ENCODE measurements around the gene CCDC159. TPM values are rescaled to one million over a fixed set of nuclear protein-coding genes. Genes with fewer than 3 reads are reported as not detected.

Gene CCDC159
- total and polyA plus RNA-seq, 2 of the 13 experiments (the other 11 are each of a cell fraction or from before 2014, with no cell fraction given): 1.7 to 6.3 TPM

- peak; percentile 25; the same call in 1 of the 2 replicates for TF ChIP-seq ZNF782 (CRISPR knock-in tag; IDR thresholded peaks at IDR 0.05; ENCODE audit: borderline replicate concordance)
- TF ChIP-seq SMAD3 (CRISPR knock-in tag; IDR thresholded peaks at IDR 0.05): no peak
- TF ChIP-seq E2F1 (CRISPR knock-in tag; IDR thresholded peaks at IDR 0.05): no peak
- TF ChIP-seq GTF2F1 (IDR thresholded peaks at IDR 0.05; ENCODE audit: low read length): no peak
- no peak for TF ChIP-seq MXD4 (CRISPR knock-in tag; IDR thresholded peaks at IDR 0.05)
- TF ChIP-seq YEATS2 (CRISPR knock-in tag; IDR thresholded peaks at IDR 0.05; ENCODE audit: borderline replicate concordance): peak; percentile 19; the same call in 1 of the 2 replicates
- TF ChIP-seq SALL1 (CRISPR knock-in tag; IDR thresholded peaks at IDR 0.05): peak; percentile 53
- no peak for TF ChIP-seq NCOA1 (CRISPR knock-in tag; IDR thresholded peaks at IDR 0.05)
- TF ChIP-seq PBX3 (CRISPR knock-in tag; IDR thresholded peaks at IDR 0.05; ENCODE audit: borderline replicate concordance): 0 out of 2 replicates have a peak, but pooled peaks have one; percentile 16
- no peak for TF ChIP-seq ATF3 (CRISPR knock-in tag; IDR thresholded peaks at IDR 0.05)
- no peak for TF ChIP-seq ZNF543 (CRISPR knock-in tag; IDR thresholded peaks at IDR 0.05)
- TF ChIP-seq THAP11 (CRISPR knock-in tag; IDR thresholded peaks at IDR 0.05): no peak
- 0 out of 2 replicates have a peak, but pooled peaks have one; percentile 82 for TF ChIP-seq ZNF839 (CRISPR knock-in tag; IDR thresholded peaks at IDR 0.05; ENCODE audit: borderline replicate concordance)
- no peak for TF ChIP-seq FOXK1 (CRISPR knock-in tag; IDR thresholded peaks at IDR 0.05; ENCODE audit: borderline replicate concordance, low read depth)
- TF ChIP-seq DDIT3 (CRISPR knock-in tag; IDR thresholded peaks at IDR 0.05): no peak
- TF ChIP-seq ARID2 (CRISPR knock-in tag; IDR thresholded peaks at IDR 0.05; ENCODE audit: borderline replicate concordance): no peak
- no peak for TF ChIP-seq MIER2 (CRISPR knock-in tag; IDR thresholded peaks at IDR 0.05)
- TF ChIP-seq PCBP1 (IDR thresholded peaks at IDR 0.05; ENCODE audit: borderline replicate concordance, low read depth, low read length): no peak
- TF ChIP-seq THAP9 (CRISPR knock-in tag; IDR thresholded peaks at IDR 0.05; ENCODE audit: borderline replicate concordance): no peak
- TF ChIP-seq ZNF713 (CRISPR knock-in tag; IDR thresholded peaks at IDR 0.05): no peak
- no peak for TF ChIP-seq EZH2 (conservative IDR thresholded peaks at IDR 0.05; ENCODE audit: low read depth, low read length)
- TF ChIP-seq ZNF432 (CRISPR knock-in tag; IDR thresholded peaks at IDR 0.05; ENCODE audit: borderline replicate concordance): no peak
- TF ChIP-seq MXD1 (CRISPR knock-in tag; IDR thresholded peaks at IDR 0.05): no peak
- TF ChIP-seq SRY (CRISPR knock-in tag; IDR thresholded peaks at IDR 0.05): no peak
Measured at GRCh38 chr19:11375143-11375948, 29.0 kb downstream of the CCDC159 start (continued).
